ENCODE results near the gene DIO3.

DNA sequence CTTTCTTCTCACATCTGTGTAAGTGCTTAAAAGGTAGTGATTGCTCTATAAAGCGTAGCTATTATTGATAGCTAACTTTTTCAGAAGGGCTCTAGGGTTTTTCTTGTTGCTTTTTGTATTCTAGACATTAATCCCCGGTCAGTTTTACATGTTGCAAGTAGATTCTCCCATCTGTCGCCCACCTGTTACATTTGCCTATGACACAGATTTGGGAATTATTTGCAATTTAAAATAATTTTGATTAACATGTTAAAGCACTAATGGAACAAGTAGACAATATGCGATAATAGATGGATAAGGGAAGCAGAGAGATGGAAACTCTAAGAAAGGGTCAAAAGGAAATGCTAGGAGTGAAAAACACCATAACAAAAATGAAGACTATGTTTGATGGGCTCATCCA is 44.5 kb downstream of the DIO3 start:
- TF ChIP-seq YY1 (IDR thresholded peaks at IDR 0.05; ENCODE audit: low read depth) (no peak), CEBPB (IDR thresholded peaks at IDR 0.05) (no peak), TEAD4 (IDR thresholded peaks at IDR 0.05) (no peak), RAD21 (IDR thresholded peaks at IDR 0.05; ENCODE audit: low read depth) (no peak), REST (IDR thresholded peaks at IDR 0.05; ENCODE audit: low read depth) (no peak), MAX (IDR thresholded peaks at IDR 0.05) (no peak), TAF1 (IDR thresholded peaks at IDR 0.05; ENCODE audit: low read depth) (no peak), EP300 (IDR thresholded peaks at IDR 0.05; ENCODE audit: borderline replicate concordance) (no peak), CREB1 (IDR thresholded peaks at IDR 0.05; ENCODE audit: low read depth) (no peak), EGR1 (IDR thresholded peaks at IDR 0.05) (no peak)
- TF ChIP-seq, protein P1, sequence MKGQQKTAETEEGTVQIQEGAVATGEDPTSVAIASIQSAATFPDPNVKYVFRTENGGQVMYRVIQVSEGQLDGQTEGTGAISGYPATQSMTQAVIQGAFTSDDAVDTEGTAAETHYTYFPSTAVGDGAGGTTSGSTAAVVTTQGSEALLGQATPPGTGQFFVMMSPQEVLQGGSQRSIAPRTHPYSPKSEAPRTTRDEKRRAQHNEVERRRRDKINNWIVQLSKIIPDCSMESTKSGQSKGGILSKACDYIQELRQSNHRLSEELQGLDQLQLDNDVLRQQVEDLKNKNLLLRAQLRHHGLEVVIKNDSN (IDR thresholded peaks at IDR 0.05), result no peak
